ENCODE results near the gene DUSP16. TPM values are rescaled to one million over a fixed set of nuclear protein-coding genes. Genes with fewer than 3 reads are reported as not detected.

Gene DUSP16
- polyA plus RNA-seq, 1 donor from 2014 or later: 42.5 TPM

- no peak overlapping the region for H2AFZ ChIP-seq (ENCODE audit: low read depth, low read length)
- no peak overlapping the region for H3K9ac ChIP-seq (ENCODE audit: low read length)
- no peaks in the 10 kb centered on the region for H4K20me1 ChIP-seq (ENCODE audit: insufficient read depth)
- no peaks in the 10 kb centered on the region for H3K9me3 ChIP-seq (ENCODE audit: low read length)
- peaks cover 3% of the 10 kb centered on the region for H3K79me2 ChIP-seq (replicated peaks; ENCODE audit: insufficient read depth, low read length)
- H3K27me3 ChIP-seq (ENCODE audit: insufficient read depth, low read depth, low read length): no peaks in the 10 kb centered on the region
- no peak overlapping the region for H3K4me3 ChIP-seq (ENCODE audit: low read length)
- peaks cover 16% of the 10 kb centered on the region for H3K36me3 ChIP-seq (ENCODE audit: insufficient read depth, low read length)
- no peaks in the 10 kb centered on the region for H3K9me2 ChIP-seq (ENCODE audit: insufficient read depth, low read length)
- H3F3A ChIP-seq (ENCODE audit: insufficient read depth, low read length, poor library complexity, severe bottlenecking): no peaks in the 10 kb centered on the region
- no peak overlapping the region for H3K27ac ChIP-seq (ENCODE audit: low read length)
- TF ChIP-seq EP300 (conservative IDR thresholded peaks at IDR 0.05; ENCODE audit: poor library complexity, severe bottlenecking): no peak
- TF ChIP-seq MXI1 (conservative IDR thresholded peaks at IDR 0.05; ENCODE audit: poor library complexity, severe bottlenecking): no peak
- no peak for TF ChIP-seq RAD21 (conservative IDR thresholded peaks at IDR 0.05)
- no peak for TF ChIP-seq CTCF (IDR thresholded peaks at IDR 0.05; ENCODE audit: poor library complexity, severe bottlenecking)
- no peak for TF ChIP-seq REST (IDR thresholded peaks at IDR 0.05; ENCODE audit: borderline replicate concordance)
- no peak overlapping the region for H3K4me2 ChIP-seq (ENCODE audit: low read length)
Measured at GRCh38 chr12:12480074-12480473, 82.6 kb downstream of the DUSP16 start.

GRCh38 chr12:12477532-12477890, 85.2 kb downstream of the DUSP16 start:
- no peaks in the 10 kb centered on the region for H4K20me1 ChIP-seq (ENCODE audit: insufficient read depth)
- H3K4me3 ChIP-seq (ENCODE audit: low read length): no peak overlapping the region
- H3K79me2 ChIP-seq (replicated peaks; ENCODE audit: insufficient read depth, low read length): no peaks in the 10 kb centered on the region
- no peak overlapping the region for H3K9ac ChIP-seq (ENCODE audit: low read length)
- no peak for TF ChIP-seq EP300 (conservative IDR thresholded peaks at IDR 0.05; ENCODE audit: poor library complexity, severe bottlenecking)
- no peak for TF ChIP-seq POLR2AphosphoS5 (IDR thresholded peaks at IDR 0.05)
- no peak overlapping the region for H3K27ac ChIP-seq (ENCODE audit: low read length)
- no peaks in the 10 kb centered on the region for H3F3A ChIP-seq (ENCODE audit: insufficient read depth, low read length, poor library complexity, severe bottlenecking)
- H3K9me3 ChIP-seq (ENCODE audit: low read length): no peaks in the 10 kb centered on the region
- no peaks in the 10 kb centered on the region for H3K27me3 ChIP-seq (ENCODE audit: insufficient read depth, low read depth, low read length)
- H2AFZ ChIP-seq (ENCODE audit: low read depth, low read length): no peak overlapping the region
- no peaks in the 10 kb centered on the region for H3K9me2 ChIP-seq (ENCODE audit: insufficient read depth, low read length)
- H3K4me2 ChIP-seq (ENCODE audit: low read length): no peak overlapping the region
- H3K36me3 ChIP-seq (ENCODE audit: insufficient read depth, low read length): peaks cover 12% of the 10 kb centered on the region

GRCh38 chr12:12476857-12477531, 85.7 kb downstream of the DUSP16 start:
- peaks cover 12% of the 10 kb centered on the region for H3K36me3 ChIP-seq (ENCODE audit: insufficient read depth, low read length)
- no peaks in the 10 kb centered on the region for H3K9me2 ChIP-seq (ENCODE audit: insufficient read depth, low read length)
- no peak overlapping the region for H2AFZ ChIP-seq (ENCODE audit: low read depth, low read length)
- no peaks in the 10 kb centered on the region for H3K9me3 ChIP-seq (ENCODE audit: low read length)
- H3K9ac ChIP-seq (ENCODE audit: low read length): no peak overlapping the region
- H3K79me2 ChIP-seq (replicated peaks; ENCODE audit: insufficient read depth, low read length): no peaks in the 10 kb centered on the region
- no peaks in the 10 kb centered on the region for H3F3A ChIP-seq (ENCODE audit: insufficient read depth, low read length, poor library complexity, severe bottlenecking)
- H3K4me2 ChIP-seq (ENCODE audit: low read length): no peak overlapping the region
- no peaks in the 10 kb centered on the region for H3K27me3 ChIP-seq (ENCODE audit: insufficient read depth, low read depth, low read length)
- no peak overlapping the region for H3K27ac ChIP-seq (ENCODE audit: low read length)
- no peak overlapping the region for H3K4me3 ChIP-seq (ENCODE audit: low read length)
- no peaks in the 10 kb centered on the region for H4K20me1 ChIP-seq (ENCODE audit: insufficient read depth)
- TF ChIP-seq EP300 (conservative IDR thresholded peaks at IDR 0.05; ENCODE audit: poor library complexity, severe bottlenecking) (no peak), POLR2AphosphoS5 (IDR thresholded peaks at IDR 0.05) (no peak), CTCF (IDR thresholded peaks at IDR 0.05; ENCODE audit: poor library complexity, severe bottlenecking) (no peak), REST (IDR thresholded peaks at IDR 0.05; ENCODE audit: borderline replicate concordance) (no peak), TAF1 (IDR thresholded peaks at IDR 0.05; ENCODE audit: low read depth) (no peak), RAD21 (conservative IDR thresholded peaks at IDR 0.05) (no peak)

All from neural cell (in vitro differentiated cells).